Cardiac muscle cell (in vitro differentiated cells and primary cell): ENCODE data around the gene SYT1. TPM values are rescaled to one million over a fixed set of nuclear protein-coding genes. Genes with fewer than 3 reads are reported as not detected.

Experiments used
- DNase-seq, 2 donors: peaks; one replicate each; pipeline versions ENCODE4 v3.0.0 to v3.0.0-alpha.2; 2010 to 2017; ENCODE audit warnings: low read depth in 1 of 2, low spot score in 1 of 2
- H3K27ac ChIP-seq: fragments of 200-600 bp; sonication (generic); 2 replicates; pipeline ENCODE4 v1.5.1; 2016
- H3K27me3 ChIP-seq: fragments of 200-600 bp; sonication (generic); 2 replicates; pipeline ENCODE4 v1.6.0; 2016; ENCODE audit warnings: control low read depth
- H3K36me3 ChIP-seq: fragments of 200-600 bp; sonication (generic); 2 replicates; pipeline ENCODE4 v1.5.1; 2016; ENCODE audit warnings: control low read depth
- H3K4me1 ChIP-seq: fragments of 200-600 bp; sonication (generic); 2 replicates; pipeline ENCODE4 v1.8.1; 2017; ENCODE audit warnings: low read depth, mild to moderate bottlenecking, mixed run types
- H3K4me3 ChIP-seq: fragments of 200-600 bp; sonication (generic); 2 replicates; pipeline ENCODE4 v1.5.1; 2016; ENCODE audit warnings: mild to moderate bottlenecking
- H3K9me3 ChIP-seq: fragments of 200-600 bp; sonication (generic); 2 replicates; pipeline ENCODE4 v1.5.1; 2017; ENCODE audit warnings: low read depth, mild to moderate bottlenecking, control low read depth
- CTCF ChIP-seq: IDR thresholded peaks from 2 replicates; pipeline ENCODE4 v1.5.1; 2012; ENCODE audit warnings: low read depth, mild to moderate bottlenecking, low read length
- polyA plus RNA-seq: library from polyadenylated mRNA; unstranded; fragments of >200 nt; fragmentation: Nextera tagmentation; extraction: Ambion mirVana; gene quantifications from 2 replicates; pipeline ENCODE4 v1.2.1, GENCODE V29; 2016
- total RNA-seq: library from RNA; depleted of rRNA; stranded (reverse); fragments of >200 nt; gene quantifications from 2 replicates; pipeline ENCODE4 v1.2.3, GENCODE V29; 2016

The SYT1 gene
- total and polyA plus RNA-seq, 2 experiments from 2014 or later = 0.50 to 0.66 TPM

GRCh38 chr12:79381248-79382208, 517.0 kb downstream of the SYT1 start:
- Histone ChIP-seq H3K27ac (no peak overlapping the region), H3K4me1 (no peaks in the 10 kb centered on the region), H3K9me3 (no peaks in the 10 kb centered on the region), H3K36me3 (no peaks in the 10 kb centered on the region), H3K27me3 (no peaks in the 10 kb centered on the region), H3K4me3 (no peak overlapping the region)
- no peak for DNase-seq
- TF ChIP-seq CTCF = no peak

GRCh38 chr12:79384551-79384950, 520.0 kb downstream of the SYT1 start:
- no peak for DNase-seq
- H3K27ac ChIP-seq = no peak overlapping the region

GRCh38 chr12:79388011-79388410, 523.4 kb downstream of the SYT1 start:
- no peak overlapping the region for H3K27ac ChIP-seq
- H3K9me3 ChIP-seq = no peaks in the 10 kb centered on the region
- H3K36me3 ChIP-seq = no peaks in the 10 kb centered on the region
- TF ChIP-seq CTCF = no peak
- no peaks in the 10 kb centered on the region for H3K27me3 ChIP-seq
- H3K4me1 ChIP-seq = no peaks in the 10 kb centered on the region
- H3K4me3 ChIP-seq = no peak overlapping the region
- no peak for DNase-seq

More at GRCh38 chr12:79384551-79384950, 520.0 kb downstream of the SYT1 start:
- H3K27me3 ChIP-seq = no peaks in the 10 kb centered on the region
- no peaks in the 10 kb centered on the region for H3K9me3 ChIP-seq
- no peaks in the 10 kb centered on the region for H3K36me3 ChIP-seq
- no peaks in the 10 kb centered on the region for H3K4me1 ChIP-seq
- TF ChIP-seq CTCF = no peak
- no peak overlapping the region for H3K4me3 ChIP-seq

- Histone ChIP-seq H3K36me3 (no peaks in the 10 kb centered on the region), H3K9me3 (no peaks in the 10 kb centered on the region), H3K4me3 (no peak overlapping the region), H3K4me1 (no peaks in the 10 kb centered on the region), H3K27me3 (no peaks in the 10 kb centered on the region), H3K27ac (no peak overlapping the region)
- no peak for DNase-seq
- no peak for TF ChIP-seq CTCF
Observed at GRCh38 chr12:79393842-79394241, 529.3 kb downstream of the SYT1 start.

GRCh38 chr12:79397609-79398008, 533.0 kb downstream of the SYT1 start:
- no peaks in the 10 kb centered on the region for H3K4me1 ChIP-seq
- no peak for TF ChIP-seq CTCF
- no peak for DNase-seq
- no peaks in the 10 kb centered on the region for H3K9me3 ChIP-seq
- no peaks in the 10 kb centered on the region for H3K36me3 ChIP-seq
- no peaks in the 10 kb centered on the region for H3K27me3 ChIP-seq
- no peak overlapping the region for H3K4me3 ChIP-seq
- H3K27ac ChIP-seq = no peak overlapping the region
